K562 (cell line): ENCODE results near the gene AFDN. TPM values are rescaled to one million over a fixed set of nuclear protein-coding genes. Genes with fewer than 3 reads are reported as not detected.

Experiments
- ATAC-seq: fragments of 200-7000 bp; cut with Tn5 transposase; 3 replicates; pipeline ENCODE4 v1.9.1; 2020; ENCODE audit warnings: moderate library complexity
- BruUV-seq: library from RNA; stranded (reverse); fragments of 400-500 nt; replicated peaks from 2 replicates; lab custom pipeline; 2021; lab: Mats Ljungman, UMichigan
- CTCF ChIA-PET: fragments of 300-600 bp; formaldehyde crosslinking; extraction: SDS; loops from one replicate; lab custom pipeline; 2021; ENCODE audit warnings: low intra/inter-chr PET ratio; lab: Yijun Ruan, JAX
- POLR2A ChIA-PET: fragments of 300-600, 350-650 bp; sonication (Branson Sonifier 250); formaldehyde crosslinking; extraction: SDS; loops from one replicate; lab custom pipeline; 2021; ENCODE audit warnings: antibody characterized with exemption, inconsistent platforms; lab: Yijun Ruan, JAX
- DNase-seq, 4 experiments: peaks; one replicate each; pipeline versions ENCODE4 v3.0.0 to v3.0.0-alpha.2; 2011 to 2018; ENCODE audit warnings: low spot score in 3 of 4, mixed read lengths in 3 of 4; ENCODE audit errors: extremely low read depth in 1 of 4
- FAIRE-seq: peaks from 2 replicates; lab custom pipeline; 2011; peaks lifted over from hg19 to GRCh38; lab: Jason Lieb, UNC
- H2AFZ ChIP-seq: 2 replicates; pipeline ENCODE4 v1.6.0; 2011; ENCODE audit warnings: low read depth, low read length, control low read depth, inconsistent platforms
- H3K27ac ChIP-seq: fragments of 200-600 bp; 3 replicates; pipeline ENCODE4 v1.8.0; 2011; ENCODE audit warnings: low read depth, mild to moderate bottlenecking, control low read depth, inconsistent platforms, low read length, moderate library complexity, mixed read lengths; ENCODE audit errors: extremely low read depth
- H3K27me3 ChIP-seq, 2 experiments: fragments of 300-600 bp in 1 of 2; 2 replicates in 1 of 2; 3 replicates in 1 of 2; pipeline versions ENCODE4 v1.6.0 to v1.8.0; 2011; ENCODE audit warnings: inconsistent platforms in 2 of 2, low read length in 2 of 2, mild to moderate bottlenecking in 1 of 2, mixed read lengths in 1 of 2, moderate library complexity in 1 of 2; ENCODE audit not compliant: control insufficient read depth in 2 of 2, insufficient read depth in 2 of 2
- H3K36me3 ChIP-seq: fragments of 300-600 bp; 3 replicates; pipeline ENCODE4 v1.8.0; 2011; ENCODE audit warnings: mild to moderate bottlenecking, low read length, inconsistent platforms; ENCODE audit not compliant: control insufficient read depth, insufficient read depth
- H3K4me1 ChIP-seq, 2 experiments: fragments of 200-600 bp in 1 of 2; replicated peaks in 1 of 2; 2 replicates in 1 of 2; 3 replicates in 1 of 2; pipeline versions ENCODE4 v1.5.1 to v1.8.0; 2011; ENCODE audit warnings: inconsistent platforms in 2 of 2, low read length in 2 of 2, mild to moderate bottlenecking in 1 of 2, mixed read lengths in 1 of 2, moderate library complexity in 1 of 2; ENCODE audit not compliant: control insufficient read depth in 2 of 2, insufficient read depth in 2 of 2
- H3K4me2 ChIP-seq: 2 replicates; pipeline ENCODE4 v1.6.1; 2011; ENCODE audit warnings: low read length, control low read depth, inconsistent platforms, mixed read lengths; ENCODE audit not compliant: insufficient read depth
- H3K4me3 ChIP-seq: fragments of 200-600 bp; sonication (generic), shearing (Covaris generic); 2 replicates; pipeline ENCODE4 v1.5.1; 2016; ENCODE audit warnings: control low read depth, inconsistent platforms
- H3K79me2 ChIP-seq: fragments of 200-600 bp; 3 replicates; pipeline ENCODE4 v1.8.0; 2011; ENCODE audit warnings: low read length, inconsistent platforms; ENCODE audit not compliant: control insufficient read depth, insufficient read depth
- H3K9ac ChIP-seq, 2 experiments: 2 replicates each; pipeline versions ENCODE4 v1.6.0 to v1.6.1; 2011; ENCODE audit warnings: low read depth in 2 of 2, low read length in 2 of 2, control low read depth in 1 of 2, inconsistent platforms in 1 of 2, mild to moderate bottlenecking in 1 of 2, mixed read lengths in 1 of 2; ENCODE audit not compliant: insufficient read depth in 1 of 2
- H3K9me1 ChIP-seq: one replicate; pipeline ENCODE4 v1.6.0; 2011; ENCODE audit warnings: inconsistent platforms, mild to moderate bottlenecking, low read length, moderate library complexity; ENCODE audit not compliant: control insufficient read depth, insufficient read depth
- H3K9me3 ChIP-seq: replicated peaks from 2 replicates; pipeline ENCODE4 v1.5.1; 2011; ENCODE audit warnings: low read depth, low read length, inconsistent platforms; ENCODE audit not compliant: control insufficient read depth, insufficient read depth
- H4K20me1 ChIP-seq: replicated peaks from 2 replicates; pipeline ENCODE4 v1.6.1; 2011; ENCODE audit warnings: low read length, inconsistent platforms, mixed read lengths; ENCODE audit not compliant: control insufficient read depth, insufficient read depth
- BCOR ChIP-seq: fragments of 450-650 bp; IDR thresholded peaks from 2 replicates; pipeline ENCODE4 v1.6.1; 2016
- CHD4 ChIP-seq: fragments of 200-600 bp; sonication (generic); IDR thresholded peaks from 3 replicates; pipeline ENCODE4 v1.6.1; 2012; ENCODE audit warnings: low read depth, mild to moderate bottlenecking, mixed read lengths, low read length, inconsistent platforms; ENCODE audit not compliant: insufficient read depth, insufficient replicate concordance, poor library complexity, severe bottlenecking
- DMBX1 ChIP-seq: fragments of 250-450 bp; sonication (Bioruptor Pico); IDR thresholded peaks from 2 replicates; pipeline ENCODE4 v1.8.0; 2022; ENCODE audit warnings: inconsistent platforms, mild to moderate bottlenecking, moderate library complexity, borderline replicate concordance
- DPF2 ChIP-seq: fragments of 450-650 bp; IDR thresholded peaks from 2 replicates; pipeline ENCODE4 v1.6.1; 2016
- ELF1 ChIP-seq: fragments of 200-800 bp; sonication (Bioruptor generic); IDR thresholded peaks from 2 replicates; pipeline ENCODE4 v1.6.1; 2016; ENCODE audit warnings: missing genetic modification characterization, missing compliant biosample characterization
- ETV5 ChIP-seq: sonication (generic); formaldehyde crosslinking; IDR thresholded peaks from 2 replicates; pipeline ENCODE4 v1.4.0; 2020; ENCODE audit warnings: low read depth, mild to moderate bottlenecking, missing genetic modification reagents
- HDAC1 ChIP-seq, 2 experiments: fragments of 450-650 bp; IDR thresholded peaks; 2 replicates each; pipeline ENCODE4 v1.6.1; 2016 to 2017; ENCODE audit warnings: inconsistent platforms in 1 of 2, mild to moderate bottlenecking in 1 of 2, moderate library complexity in 1 of 2
- LCOR ChIP-seq: sonication (generic); formaldehyde crosslinking; IDR thresholded peaks from 2 replicates; pipeline ENCODE4 v1.8.0; 2022; ENCODE audit warnings: mild to moderate bottlenecking, missing genetic modification reagents
- MEF2D ChIP-seq: conservative IDR thresholded peaks from 2 replicates; pipeline ENCODE4 v1.6.1; 2016; ENCODE audit warnings: low read depth, missing genetic modification characterization, missing compliant biosample characterization
- NEUROD1 ChIP-seq: fragments of 150-350 bp; IDR thresholded peaks from 2 replicates; pipeline ENCODE4 v1.6.1; 2014; ENCODE audit warnings: borderline replicate concordance, low read length, low read depth; ENCODE audit not compliant: partially characterized antibody
- NFRKB ChIP-seq: fragments of 450-650 bp; IDR thresholded peaks from 2 replicates; pipeline ENCODE4 v1.6.1; 2016; ENCODE audit warnings: low read depth
- POLR3G ChIP-seq: IDR thresholded peaks from 2 replicates; pipeline ENCODE4 v1.6.1; 2011; ENCODE audit not compliant: insufficient read length, insufficient replicate concordance; ENCODE audit errors: extremely low read depth
- PTBP1 ChIP-seq: fragments of 200-400 bp; formaldehyde crosslinking; IDR thresholded peaks from 2 replicates; pipeline ENCODE4 v1.6.1; 2017; ENCODE audit warnings: low read depth, low read length
- RNF219 ChIP-seq: fragments of 250-450 bp; sonication (Bioruptor Pico); IDR thresholded peaks from 2 replicates; pipeline ENCODE4 v1.5.0; 2022; ENCODE audit warnings: mild to moderate bottlenecking
- SIN3B ChIP-seq: fragments of 450-650 bp; IDR thresholded peaks from 2 replicates; pipeline ENCODE4 v1.6.1; 2017; ENCODE audit warnings: low read depth, mild to moderate bottlenecking, moderate library complexity
- SRF ChIP-seq, 2 experiments: fragments of 250-450, 450-650 bp in 1 of 2; sonication (Bioruptor Pico) in 1 of 2; sonication (generic) in 1 of 2; formaldehyde crosslinking; IDR thresholded peaks; 2 replicates each; pipeline versions ENCODE4 v1.5.0 to v1.5.1; 2020 to 2022; ENCODE audit warnings: mild to moderate bottlenecking in 1 of 2, missing genetic modification reagents in 1 of 2
- SRSF3 ChIP-seq: fragments of 200-400 bp; formaldehyde crosslinking; IDR thresholded peaks from 2 replicates; pipeline ENCODE4 v1.6.1; 2016; ENCODE audit warnings: mild to moderate bottlenecking, low read length, moderate library complexity; ENCODE audit not compliant: insufficient read depth
- THAP12 ChIP-seq: fragments of 250-450 bp; sonication (Bioruptor Pico); IDR thresholded peaks from 2 replicates; pipeline ENCODE4 v1.9.0; 2021; ENCODE audit warnings: mild to moderate bottlenecking, inconsistent platforms
- ZNF695 ChIP-seq: fragments of 450-650 bp; formaldehyde crosslinking; IDR thresholded peaks from 2 replicates; pipeline ENCODE4 v1.4.0; 2020; ENCODE audit warnings: mild to moderate bottlenecking, moderate library complexity
- WGBS: fragments of 100-300 bp; shearing (Covaris generic); methylation state at CpG from one replicate; pipeline ENCODE4 v1.1.6; 2016; ENCODE audit warnings: low coverage, mixed read lengths; ENCODE audit not compliant: insufficient coverage; ENCODE audit errors: missing lambda C conversion rate; 5-methylcytosine and 5-hydroxymethylcytosine counted together
- in situ Hi-C: fragments of 300-500 bp; cut with MboI; formaldehyde crosslinking; loops from 4 replicates; pipeline ENCODE4 v1.15.0; 2018; ENCODE audit warnings: inconsistent platforms, mixed read lengths
- intact Hi-C: fragments of 100-400 bp; cut with micrococcal nuclease; formaldehyde crosslinking; loops from 2 replicates; pipeline ENCODE4 v1.14.2; 2022
- polyA plus RNA-seq, 8 experiments: library from polyadenylated mRNA; depleted of rRNA in 4 of 8; stranded (reverse) in 5 of 8; unstranded in 3 of 8; fragments of >200 nt; fragmentation: Nextera tagmentation in 2 of 8; fragmentation: Illumina TruSeq in 1 of 8; extraction: Ambion mirVana in 2 of 8; extraction: Trizol in 1 of 8; gene quantifications; 2 replicates each; pipeline versions ENCODE4 v1.2.1 to v1.2.3, GENCODE V29; 2011 to 2014; ENCODE audit warnings: inconsistent platforms in 1 of 8, missing spikeins in 1 of 8
- total RNA-seq, 7 experiments: library from RNA; depleted of rRNA in 6 of 7; stranded (reverse); fragments of >200 nt in 6 of 7; fragmentation: Illumina TruSeq in 2 of 7; extraction: Trizol in 2 of 7; gene quantifications; 2 replicates each; pipeline versions ENCODE4 v1.2.1 to v1.2.3, GENCODE V29; 2011 to 2021; ENCODE audit warnings: low replicate concordance in 1 of 7

Gene AFDN
- total and polyA plus RNA-seq, 9 of the 15 experiments (the other 6 are each of a cell fraction or from before 2014, with no cell fraction given), result 7.2 to 129 (median 105) TPM

- ATAC-seq (peak; percentile 60), FAIRE-seq (no peak), DNase-seq (peak in 3 of 4 experiments; percentile 34 to 57 (median 42))
- WGBS, result 55% methylated on average over 25 of the region's 25 CpGs
- no peaks in the 10 kb centered on the region for H4K20me1 ChIP-seq
- intact Hi-C loops, result no loop called here
- H3K9ac ChIP-seq, result peak overlapping the region; percentile 45 to 80
- H3K4me3 ChIP-seq, result peak overlapping the region; percentile 16; the same call in 1 of the 2 replicates
- peak overlapping the region; percentile 86 for H2AFZ ChIP-seq
- no peaks in the 10 kb centered on the region for H3K9me3 ChIP-seq
- in situ Hi-C loops, result no loop called here
- peak overlapping the region; percentile 58 for H3K4me2 ChIP-seq
- BruUV-seq, result no TSS peak
- POLR2A ChIA-PET, result interaction anchor here (1.1 to 1.8 kb wide), 2 partner anchors 9 to 28 kb away, joined by 5 read pairs; no protein-coding TSS in a partner anchor
- no peaks in the 10 kb centered on the region for H3K27me3 ChIP-seq
- peak overlapping the region; percentile 37 for H3K27ac ChIP-seq
- H3K4me1 ChIP-seq, result peaks cover 14 to 18% of the 10 kb centered on the region in 2 experiments; a peak in 4 of 5 replicates
- no peaks in the 10 kb centered on the region for H3K79me2 ChIP-seq
- no peaks in the 10 kb centered on the region for H3K36me3 ChIP-seq
- CTCF ChIA-PET, result no interaction called here
- H3K9me1 ChIP-seq, result no peaks in the 10 kb centered on the region
- TF ChIP-seq SRSF3 (no peak), HDAC1 (IDR thresholded peaks at IDR 0.05) (no peak), THAP12 (CRISPR knock-in tag) (no peak), ELF1 (tag) (peak; percentile 46; the same call in 1 of the 2 replicates), ETV5 (CRISPR knock-in tag) (no peak), BCOR (no peak), LCOR (CRISPR knock-in tag) (no peak), NFRKB (0 out of 2 replicates have a peak, but pooled peaks have one; percentile 19), PTBP1 (no peak), DPF2 (no peak), RNF219 (no peak), NEUROD1 (no peak), DMBX1 (no peak), MEF2D (no peak), POLR3G (no peak), SIN3B (no peak), SRF (CRISPR knock-in tag; IDR thresholded peaks at IDR 0.05) (peak in 1 of 2 experiments; percentile 80; a peak in 1 of 4 replicates), CHD4 (no peak), ZNF695 (CRISPR knock-in tag) (no peak)
Measured at GRCh38 chr6:167815296-167815980, 11.3 kb upstream of the AFDN start.
